ENCODE results near the gene WFS1.

WFS1 gene, protein sequence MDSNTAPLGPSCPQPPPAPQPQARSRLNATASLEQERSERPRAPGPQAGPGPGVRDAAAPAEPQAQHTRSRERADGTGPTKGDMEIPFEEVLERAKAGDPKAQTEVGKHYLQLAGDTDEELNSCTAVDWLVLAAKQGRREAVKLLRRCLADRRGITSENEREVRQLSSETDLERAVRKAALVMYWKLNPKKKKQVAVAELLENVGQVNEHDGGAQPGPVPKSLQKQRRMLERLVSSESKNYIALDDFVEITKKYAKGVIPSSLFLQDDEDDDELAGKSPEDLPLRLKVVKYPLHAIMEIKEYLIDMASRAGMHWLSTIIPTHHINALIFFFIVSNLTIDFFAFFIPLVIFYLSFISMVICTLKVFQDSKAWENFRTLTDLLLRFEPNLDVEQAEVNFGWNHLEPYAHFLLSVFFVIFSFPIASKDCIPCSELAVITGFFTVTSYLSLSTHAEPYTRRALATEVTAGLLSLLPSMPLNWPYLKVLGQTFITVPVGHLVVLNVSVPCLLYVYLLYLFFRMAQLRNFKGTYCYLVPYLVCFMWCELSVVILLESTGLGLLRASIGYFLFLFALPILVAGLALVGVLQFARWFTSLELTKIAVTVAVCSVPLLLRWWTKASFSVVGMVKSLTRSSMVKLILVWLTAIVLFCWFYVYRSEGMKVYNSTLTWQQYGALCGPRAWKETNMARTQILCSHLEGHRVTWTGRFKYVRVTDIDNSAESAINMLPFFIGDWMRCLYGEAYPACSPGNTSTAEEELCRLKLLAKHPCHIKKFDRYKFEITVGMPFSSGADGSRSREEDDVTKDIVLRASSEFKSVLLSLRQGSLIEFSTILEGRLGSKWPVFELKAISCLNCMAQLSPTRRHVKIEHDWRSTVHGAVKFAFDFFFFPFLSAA

GRCh38 chr4:6269616-6270511, at the start of gene WFS1:
Gene WFS1 (plus strand): TSS chr4:6269850. CDS start chr4:6277456, 7,606 bp downstream.
- peak; percentile 99 for DNase-seq

- DNase-seq = no peak
These were observed 48.3 kb upstream of the WFS1 start for GRCh38 chr4:6221301-6221850.

DNA sequence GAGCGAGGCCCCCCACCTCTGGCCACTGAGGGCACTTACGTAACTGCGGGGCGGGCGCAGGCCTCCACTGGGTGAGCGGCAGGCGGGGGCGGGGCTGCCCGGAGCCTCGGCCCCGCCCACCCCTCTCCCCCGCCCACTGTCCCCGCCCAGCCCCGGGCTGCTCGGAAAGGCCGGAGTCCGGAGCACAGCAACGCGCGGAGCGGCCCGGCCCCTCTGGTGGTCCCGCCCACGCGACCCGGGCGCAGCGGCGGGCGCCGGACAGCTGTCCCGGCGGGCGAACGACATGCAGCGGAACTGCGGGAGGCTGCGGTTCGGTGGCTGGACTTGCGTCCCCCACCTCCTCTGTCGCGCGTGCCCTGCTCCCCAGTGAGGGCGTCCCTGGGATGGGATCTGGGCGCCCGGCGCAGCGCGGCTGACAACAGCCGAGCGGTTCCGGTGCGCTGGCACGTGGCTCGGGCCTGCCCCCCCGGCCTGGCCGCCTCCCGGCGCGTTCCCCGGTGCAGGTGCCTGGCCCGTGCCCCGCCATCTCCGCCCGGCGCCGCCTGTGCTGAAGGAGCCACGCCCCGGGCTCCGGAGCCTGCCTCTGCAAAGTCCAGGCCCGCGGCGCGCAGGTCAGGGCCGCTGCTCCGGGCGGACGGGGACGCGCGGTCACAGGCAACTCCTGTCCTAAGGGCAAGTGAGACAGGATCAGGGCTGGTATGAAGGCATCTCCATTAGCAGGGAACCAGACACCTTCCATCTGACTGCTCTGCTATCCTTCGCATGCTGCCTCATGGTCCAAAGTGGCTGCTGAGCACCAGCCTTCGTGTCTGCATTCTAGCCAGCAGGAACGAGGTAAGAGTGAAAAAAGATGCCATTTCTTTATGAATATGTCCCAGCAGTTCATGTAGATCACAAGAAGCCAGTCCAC, 47.5 kb upstream of the WFS1 start:
- DNase-seq = peak; percentile 42

DNA sequence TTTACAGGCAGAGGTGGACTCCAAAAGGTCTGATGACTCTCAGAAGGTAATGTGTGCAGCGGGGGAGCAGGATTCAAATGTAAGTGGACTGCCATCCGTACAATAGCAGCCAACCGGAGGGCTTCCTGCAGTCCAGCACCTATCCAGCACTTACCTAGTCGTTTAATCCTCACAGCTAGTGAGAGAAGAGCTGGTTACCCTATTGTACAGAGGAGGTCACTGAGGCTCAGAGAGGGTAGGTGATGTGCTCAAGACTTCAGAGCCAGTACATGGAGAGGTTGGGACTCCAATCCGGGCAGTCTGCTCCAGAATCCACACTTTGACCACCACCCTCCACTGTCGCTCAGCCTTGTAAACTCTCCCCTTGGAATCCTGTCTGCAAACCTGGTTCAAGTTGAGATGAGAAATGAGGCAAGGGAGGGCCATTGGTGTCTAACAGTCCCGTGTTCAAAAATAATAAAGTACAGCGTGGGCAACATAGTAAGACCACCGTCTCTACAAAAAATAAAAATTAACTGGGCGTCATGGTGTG, 46.8 kb upstream of the WFS1 start:
- no peak for DNase-seq

DNA sequence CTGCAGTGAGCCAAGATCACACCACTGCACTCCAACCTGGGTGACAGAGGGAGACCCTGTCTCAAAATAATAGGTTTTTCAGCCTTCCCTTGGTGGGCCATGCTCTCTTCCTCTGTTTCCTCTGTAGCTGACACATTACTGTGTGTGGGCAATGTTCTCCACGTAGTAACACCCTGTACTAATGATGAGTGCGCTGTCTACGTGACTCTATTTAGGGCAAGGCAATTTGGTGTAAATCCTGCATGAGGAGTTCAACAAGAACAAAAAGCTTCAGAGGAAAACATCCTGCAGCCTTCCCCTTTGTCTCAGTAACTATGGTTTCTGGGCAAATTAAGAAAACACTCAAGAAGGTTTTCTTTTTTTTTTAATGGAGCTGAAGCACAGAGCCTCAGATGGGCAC, 44.9 kb upstream of the WFS1 start:
- DNase-seq = no peak

DNA sequence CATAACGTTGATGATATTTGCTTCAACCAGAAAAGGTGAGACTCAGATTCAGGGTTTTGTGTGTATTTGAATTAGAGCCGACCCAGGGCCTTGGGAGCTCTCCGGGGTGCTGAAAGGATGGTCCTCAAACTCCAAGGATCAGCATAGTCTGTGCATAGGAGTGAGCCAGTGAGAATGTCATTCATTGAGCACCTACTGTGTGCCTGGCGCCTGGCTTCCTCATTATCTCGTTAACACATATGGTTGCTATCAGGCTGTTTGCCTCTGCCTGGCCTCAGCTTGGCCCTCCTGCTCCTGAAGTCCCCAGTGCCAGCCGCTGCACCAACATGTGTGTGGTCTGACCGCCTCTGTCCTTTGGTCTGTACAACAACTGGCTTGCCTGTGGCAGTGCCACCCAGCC, 44.2 kb upstream of the WFS1 start:
- no peak for DNase-seq

DNA sequence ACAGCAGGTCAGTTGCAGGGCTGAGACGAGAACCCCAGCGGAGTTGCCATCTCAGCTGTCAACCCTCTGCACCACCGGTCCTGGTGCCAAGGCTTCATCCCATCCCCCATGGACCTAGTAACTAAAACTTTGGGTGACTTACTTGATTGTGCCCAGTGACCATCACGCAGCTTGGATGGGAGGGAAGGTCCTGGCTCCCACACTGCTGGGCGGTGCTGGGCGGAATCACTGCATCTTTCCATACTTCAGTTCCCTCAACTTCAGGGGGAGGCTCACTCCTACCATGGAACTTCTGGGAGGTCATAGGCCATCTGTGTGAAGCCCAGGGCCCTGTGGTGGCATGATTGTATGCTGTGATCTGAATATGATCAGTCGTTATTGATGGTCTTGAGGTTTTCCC, 43.1 kb upstream of the WFS1 start:
- DNase-seq = no peak

GRCh38 chr4:6227412-6228157, 42.1 kb upstream of the WFS1 start:
- DNase-seq = no peak

- no peak for DNase-seq
These were observed 41.2 kb upstream of the WFS1 start for GRCh38 chr4:6228158-6229067.

DNA sequence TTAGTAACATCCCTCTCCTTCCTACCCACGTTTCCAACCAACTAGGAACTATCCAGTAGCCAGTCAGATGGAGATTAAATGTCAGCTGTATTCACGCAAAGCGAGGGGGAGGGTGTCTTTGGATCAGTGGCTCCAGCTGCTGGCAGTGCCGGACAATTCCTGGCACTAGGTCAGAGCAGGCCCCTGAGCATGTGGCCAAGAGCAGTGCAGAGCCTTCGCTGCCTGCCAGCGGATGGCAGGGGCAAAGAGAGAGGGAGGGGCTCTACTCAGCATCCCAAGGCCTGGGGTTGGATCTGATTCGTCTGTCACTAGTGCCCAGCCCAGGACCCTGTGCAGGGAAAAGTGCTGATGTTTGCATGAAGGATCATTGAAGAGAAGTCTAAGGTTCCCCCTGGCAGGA, 40.6 kb upstream of the WFS1 start:
- DNase-seq = no peak

DNA sequence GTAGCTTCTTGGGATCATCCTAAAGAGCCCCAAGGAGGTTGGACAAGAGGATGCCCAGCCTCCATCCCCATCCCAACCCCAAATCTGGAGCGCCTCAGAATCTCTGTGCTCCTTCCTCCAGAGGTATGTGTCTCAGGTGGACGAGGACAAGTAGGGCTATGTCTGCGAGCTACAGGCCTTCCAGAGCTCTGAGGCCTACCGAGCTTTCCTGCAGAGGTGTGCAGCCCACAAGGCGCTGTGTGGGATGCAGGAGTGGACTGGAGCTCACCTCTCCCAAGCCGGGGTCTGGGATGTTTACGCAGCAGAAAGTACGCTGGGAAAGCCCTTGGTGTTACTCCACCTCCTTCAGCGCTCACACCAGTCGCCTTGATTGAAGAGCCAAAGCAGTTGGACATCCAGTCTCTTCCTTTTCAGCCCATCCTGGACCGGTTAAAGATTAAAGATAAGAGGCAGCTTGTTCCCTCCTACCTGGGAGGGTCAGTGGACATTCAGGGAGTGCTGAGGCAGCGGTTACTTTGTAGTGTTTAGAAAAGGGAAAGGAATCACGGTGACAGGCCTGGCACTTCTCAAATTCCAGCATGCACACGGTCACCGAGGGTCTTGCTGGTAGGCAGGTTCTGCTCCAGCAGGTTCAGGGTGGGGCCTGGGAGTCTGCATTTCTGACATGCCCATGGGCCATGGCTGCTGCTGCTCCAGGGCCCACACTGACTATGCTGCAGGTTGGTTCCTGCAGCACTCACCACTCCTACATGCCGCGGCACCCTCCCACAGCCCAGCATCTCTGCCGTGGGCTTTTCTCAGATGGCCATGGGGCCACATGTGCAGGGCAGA, 39.8 kb upstream of the WFS1 start:
- DNase-seq = no peak

- no peak for DNase-seq
These were observed 39.2 kb upstream of the WFS1 start for GRCh38 chr4:6230502-6230785.

DNA sequence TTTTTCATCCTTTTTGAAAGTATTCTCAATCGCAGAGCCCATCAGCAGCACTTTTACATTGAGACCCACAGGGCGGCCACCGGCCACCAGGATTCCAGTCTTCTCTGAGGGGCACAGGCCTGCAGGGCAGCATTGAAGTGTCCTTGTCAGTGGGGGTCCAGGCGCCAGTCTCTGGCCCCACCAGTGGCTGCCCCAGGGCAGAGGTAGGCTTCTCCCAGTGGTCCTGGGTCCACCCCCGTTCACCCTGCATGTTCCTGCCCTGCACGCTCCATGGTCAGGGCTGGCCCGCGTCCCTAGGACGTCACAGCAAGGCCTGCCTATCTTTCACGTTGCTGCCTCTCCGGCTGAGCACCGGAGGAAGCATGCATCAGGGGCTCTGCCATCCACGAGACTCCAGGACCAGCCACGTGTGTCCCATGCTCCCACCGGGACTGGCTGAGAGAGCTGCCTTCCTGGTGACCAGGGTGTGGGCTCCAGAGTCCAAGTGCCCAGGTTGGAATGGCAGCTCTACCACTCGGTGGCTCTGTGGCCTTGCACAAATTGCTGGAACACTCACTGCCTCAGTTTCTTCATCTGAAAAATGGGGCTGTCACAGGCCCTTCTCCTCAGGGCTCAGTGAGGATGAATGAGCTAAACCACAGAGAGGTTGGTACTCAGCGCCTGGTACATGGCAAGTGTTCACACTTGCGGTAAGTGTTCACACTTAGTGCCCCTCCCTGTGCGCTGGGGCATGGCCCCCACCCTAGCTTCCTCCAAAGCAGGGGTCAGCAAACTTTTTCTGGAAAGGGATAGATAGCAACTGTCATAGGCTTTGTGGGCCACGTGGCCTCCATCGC, 38.6 kb upstream of the WFS1 start:
- no peak for DNase-seq

DNA sequence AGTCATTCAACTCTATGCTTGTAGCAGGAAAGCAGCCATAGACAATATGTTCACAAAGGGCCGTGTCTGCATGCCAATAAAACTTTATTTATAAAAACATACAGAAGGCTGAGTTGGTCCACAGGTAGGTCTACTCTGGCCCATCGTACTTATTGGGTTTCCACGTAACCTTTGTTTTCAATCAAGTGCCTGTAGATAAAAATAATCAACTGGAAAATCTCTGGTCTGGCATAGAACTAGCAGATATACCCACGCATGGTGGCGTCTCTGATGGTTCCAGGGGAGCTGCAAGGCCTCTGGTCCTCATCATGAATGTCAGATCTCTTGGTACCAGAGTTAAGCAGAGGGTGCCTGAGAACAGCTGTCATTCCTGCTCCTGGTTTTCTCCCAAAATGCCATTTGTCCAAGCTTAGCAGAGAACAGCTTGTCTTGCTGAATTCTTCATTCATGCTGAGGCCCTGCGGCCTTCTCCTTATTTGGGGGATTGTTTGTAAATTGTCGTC, 37.9 kb upstream of the WFS1 start:
- no peak for DNase-seq

- no peak for DNase-seq
These were observed 36.5 kb upstream of the WFS1 start for GRCh38 chr4:6232836-6233785.

GRCh38 chr4:6233929-6234328, 35.7 kb upstream of the WFS1 start:
- DNase-seq = no peak

Data from CD4-positive, alpha-beta T cell treated with Interleukin-21 for 1 hour (primary cell).